GM19023 (cell line): Measurements from ENCODE around the gene KIF9.
"Not testable (repeated sequence)": the region's sequence is repeated elsewhere in the genome, so short reads cannot be mapped to it uniquely, and the experiment has no call there.

ENCODE experiments used
- ATAC-seq: cut with Tn5 transposase; IDR thresholded peaks from one replicate; pipeline ENCODE4 v1.9.1; 2021; ENCODE audit warnings: mild to moderate bottlenecking, moderate library complexity; ENCODE audit not compliant: unreplicated experiment

Gene KIF9, protein sequence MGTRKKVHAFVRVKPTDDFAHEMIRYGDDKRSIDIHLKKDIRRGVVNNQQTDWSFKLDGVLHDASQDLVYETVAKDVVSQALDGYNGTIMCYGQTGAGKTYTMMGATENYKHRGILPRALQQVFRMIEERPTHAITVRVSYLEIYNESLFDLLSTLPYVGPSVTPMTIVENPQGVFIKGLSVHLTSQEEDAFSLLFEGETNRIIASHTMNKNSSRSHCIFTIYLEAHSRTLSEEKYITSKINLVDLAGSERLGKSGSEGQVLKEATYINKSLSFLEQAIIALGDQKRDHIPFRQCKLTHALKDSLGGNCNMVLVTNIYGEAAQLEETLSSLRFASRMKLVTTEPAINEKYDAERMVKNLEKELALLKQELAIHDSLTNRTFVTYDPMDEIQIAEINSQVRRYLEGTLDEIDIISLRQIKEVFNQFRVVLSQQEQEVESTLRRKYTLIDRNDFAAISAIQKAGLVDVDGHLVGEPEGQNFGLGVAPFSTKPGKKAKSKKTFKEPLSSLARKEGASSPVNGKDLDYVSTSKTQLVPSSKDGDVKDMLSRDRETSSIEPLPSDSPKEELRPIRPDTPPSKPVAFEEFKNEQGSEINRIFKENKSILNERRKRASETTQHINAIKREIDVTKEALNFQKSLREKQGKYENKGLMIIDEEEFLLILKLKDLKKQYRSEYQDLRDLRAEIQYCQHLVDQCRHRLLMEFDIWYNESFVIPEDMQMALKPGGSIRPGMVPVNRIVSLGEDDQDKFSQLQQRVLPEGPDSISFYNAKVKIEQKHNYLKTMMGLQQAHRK

DNA sequence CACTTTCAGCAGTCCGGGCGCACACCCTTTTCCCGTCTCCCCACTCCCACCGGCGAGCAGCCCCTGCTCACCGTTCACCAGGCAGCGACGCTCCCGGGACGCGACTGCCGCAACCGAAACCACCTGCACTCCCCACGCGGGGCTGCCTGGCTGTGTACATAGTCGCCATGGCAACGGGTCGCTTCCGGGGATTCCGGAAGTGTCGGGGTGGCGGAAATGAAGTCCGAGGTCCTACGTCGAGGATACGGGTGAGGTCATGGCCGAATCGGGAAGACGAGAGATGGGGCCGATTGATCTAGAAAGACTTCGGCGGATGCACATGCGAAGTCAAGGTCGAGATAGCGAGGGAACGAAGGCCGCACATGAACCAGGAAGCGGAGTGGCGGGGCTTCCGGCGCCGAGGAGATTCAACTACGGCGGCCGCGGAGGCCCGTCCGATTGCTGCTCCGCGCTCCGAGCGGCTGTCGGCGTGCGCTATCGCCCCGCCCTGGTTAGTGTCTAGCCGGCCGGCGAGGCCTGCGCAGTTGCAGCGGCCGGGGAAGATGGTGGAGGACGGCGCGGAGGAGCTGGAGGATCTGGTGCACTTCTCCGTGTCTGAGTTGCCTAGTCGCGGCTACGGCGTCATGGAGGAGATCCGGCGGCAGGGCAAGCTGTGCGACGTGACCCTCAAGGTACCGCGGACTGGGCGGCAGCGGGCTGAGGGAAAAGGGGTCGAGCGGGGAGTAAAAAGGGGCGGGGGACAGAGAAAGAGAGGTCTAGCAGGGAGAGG, at the start of gene KIF9, which contains the start of gene KLHL18:
KIF9 (minus strand) TSS at position 376 of the 769 bp plus-strand sequence. CDS start 5,425 bp downstream, outside the sequence.
KLHL18 (plus strand) TSS at position 521 of the 769 bp plus-strand sequence; CDS start at position 543, 22 bp downstream.
- ATAC-seq = peak; percentile 90

DNA sequence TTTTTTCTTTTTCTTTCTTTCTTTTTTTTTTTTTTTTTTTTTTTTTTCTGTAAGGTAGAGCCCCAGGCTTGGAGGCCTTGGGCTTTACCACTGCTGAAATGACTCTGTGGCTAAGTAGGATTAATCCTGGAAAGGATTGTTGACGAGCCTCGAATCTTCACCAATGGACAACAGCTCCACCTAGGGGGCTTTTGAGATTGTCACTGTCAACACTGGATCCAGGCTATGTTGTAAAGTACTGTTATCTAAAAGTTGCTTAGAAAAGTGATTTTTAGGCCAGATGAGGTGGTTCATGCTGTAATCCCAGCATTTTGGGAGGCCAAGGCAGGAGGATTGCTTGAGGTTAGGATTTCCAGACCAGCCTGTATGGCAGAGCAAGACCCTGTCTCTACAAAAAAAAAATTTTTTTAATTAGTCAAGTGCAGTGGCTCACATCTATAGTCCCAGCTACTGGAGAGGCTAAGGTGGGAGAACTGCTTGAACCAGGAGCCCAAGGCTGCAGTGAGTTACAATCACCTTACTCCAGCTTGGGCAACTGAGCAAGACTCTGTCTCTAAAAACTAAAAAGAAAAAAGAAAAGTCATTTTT, 41.8 kb upstream of the KIF9 start:
- no peak for ATAC-seq

DNA sequence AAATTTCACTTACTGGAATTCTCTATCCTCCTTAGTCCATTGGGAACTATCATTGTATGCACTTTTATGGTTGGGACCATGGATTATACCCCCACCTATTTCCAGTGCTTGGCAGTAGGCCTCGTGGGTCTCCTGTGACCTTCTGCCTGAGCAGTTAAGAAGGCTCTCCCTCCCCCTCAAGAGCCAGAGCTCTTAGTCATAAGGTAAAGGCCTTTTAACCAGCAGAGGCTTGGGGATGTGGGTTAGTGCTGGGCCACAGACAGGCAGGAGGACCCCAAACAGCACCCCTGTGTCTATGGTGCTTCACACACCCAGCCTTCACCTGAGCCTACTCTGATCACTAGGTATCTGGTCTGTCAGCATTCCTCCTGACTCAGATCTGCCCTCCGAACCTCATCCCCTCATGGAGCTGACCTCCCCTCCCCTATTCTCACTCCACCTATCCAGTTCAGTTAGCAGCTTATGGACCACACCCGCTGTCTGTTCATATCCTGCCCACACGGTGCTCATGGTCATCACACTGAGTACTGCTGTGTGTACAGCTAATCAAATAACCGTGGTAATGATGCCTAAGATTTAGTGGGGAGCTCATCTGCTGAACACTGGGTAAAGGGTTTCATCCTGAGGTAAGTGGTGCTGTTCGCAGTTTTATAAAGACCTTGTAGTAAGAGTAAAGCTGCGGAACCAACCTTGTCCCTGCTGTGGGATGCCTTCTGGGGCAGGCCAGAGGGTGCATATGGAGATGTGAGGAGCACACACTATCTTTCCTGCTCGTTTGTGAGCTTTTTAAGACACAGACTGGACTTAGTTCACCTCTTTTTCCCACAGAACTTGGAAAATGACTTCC, 41.1 kb upstream of the KIF9 start:
- ATAC-seq = no peak

DNA sequence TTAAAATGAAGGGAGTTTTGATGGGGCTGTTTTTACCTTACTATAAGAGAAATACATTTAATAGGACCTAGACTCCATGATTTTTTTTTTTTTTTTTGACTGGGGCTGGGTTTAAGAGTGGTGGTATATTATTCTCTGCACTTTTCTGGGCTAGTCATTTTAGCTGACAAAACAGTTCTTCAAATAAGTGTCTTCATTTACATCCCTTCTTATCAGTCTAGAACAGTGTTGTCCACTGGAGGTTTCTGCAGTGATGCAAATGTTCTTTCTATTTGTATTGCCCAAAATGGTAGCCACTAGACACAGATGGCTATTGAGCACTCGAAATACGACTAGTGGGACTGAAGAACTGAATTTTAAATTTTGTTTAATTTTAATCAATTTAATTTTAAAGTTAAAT, 37.4 kb upstream of the KIF9 start:
- no peak for ATAC-seq

DNA sequence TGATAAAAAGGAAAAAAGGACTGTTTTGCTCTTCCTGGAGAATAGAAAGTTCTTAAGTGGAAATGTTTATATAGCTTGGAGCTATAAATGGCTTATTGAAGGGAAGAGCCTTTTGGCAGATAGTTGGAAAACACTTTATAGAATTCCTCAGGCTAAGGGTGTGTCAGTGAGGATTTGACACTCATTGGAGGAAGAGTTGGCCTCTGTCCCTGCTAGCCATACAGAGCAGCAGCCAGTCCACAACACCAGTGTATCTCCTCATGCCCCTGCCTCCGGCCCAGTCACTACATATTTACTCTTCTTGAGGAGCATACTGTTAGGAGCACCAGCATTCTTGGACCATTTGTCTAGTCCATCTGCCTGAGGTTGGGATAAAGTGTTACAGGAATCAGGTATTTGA, 36.3 kb upstream of the KIF9 start:
- ATAC-seq = no peak

DNA sequence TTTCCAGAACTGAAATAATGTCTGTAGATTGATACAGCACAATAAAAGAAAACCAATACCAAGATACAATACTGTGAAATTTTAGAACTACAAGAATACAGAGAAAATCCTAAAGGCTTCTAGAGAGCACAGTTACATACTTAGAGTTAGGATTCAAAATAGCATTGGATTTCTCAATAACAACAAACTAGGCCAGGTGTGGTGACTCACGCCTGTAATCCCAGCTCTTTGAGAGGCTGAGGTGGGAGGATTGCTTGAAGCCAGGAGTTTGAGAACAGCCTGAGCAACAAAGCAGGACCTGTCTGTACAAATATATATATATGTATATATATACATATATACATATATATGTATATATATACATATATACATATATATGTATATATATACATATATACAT, 33.6 kb upstream of the KIF9 start:
- ATAC-seq = not testable (repeated sequence)

DNA sequence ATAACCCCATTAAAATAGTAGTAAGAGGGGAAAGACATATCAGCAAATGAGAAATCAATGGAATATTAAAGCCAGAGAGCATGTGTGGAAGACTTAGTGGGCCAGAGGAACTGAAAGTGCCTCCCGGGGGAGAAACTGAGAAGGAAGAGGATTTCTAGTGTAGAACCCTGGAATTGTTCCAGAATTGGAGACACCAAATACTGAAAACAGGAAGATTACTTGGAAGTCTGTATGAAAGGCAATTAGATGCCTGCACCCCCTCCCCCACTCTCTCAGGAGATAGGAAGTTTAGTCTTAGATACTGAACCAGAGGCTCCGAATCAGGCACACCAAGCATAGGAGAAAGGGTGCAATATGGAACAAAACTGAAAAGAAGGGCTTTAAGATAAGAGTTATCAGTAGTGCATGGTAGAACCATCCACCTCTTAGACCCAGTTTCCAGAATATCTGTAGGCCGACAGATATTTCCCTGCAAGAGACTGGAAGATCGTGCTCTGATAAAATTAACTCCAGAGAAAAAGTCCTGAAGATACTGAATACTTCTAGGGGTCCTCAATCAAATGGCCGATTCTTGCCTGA, 32.6 kb upstream of the KIF9 start:
- ATAC-seq = no peak

DNA sequence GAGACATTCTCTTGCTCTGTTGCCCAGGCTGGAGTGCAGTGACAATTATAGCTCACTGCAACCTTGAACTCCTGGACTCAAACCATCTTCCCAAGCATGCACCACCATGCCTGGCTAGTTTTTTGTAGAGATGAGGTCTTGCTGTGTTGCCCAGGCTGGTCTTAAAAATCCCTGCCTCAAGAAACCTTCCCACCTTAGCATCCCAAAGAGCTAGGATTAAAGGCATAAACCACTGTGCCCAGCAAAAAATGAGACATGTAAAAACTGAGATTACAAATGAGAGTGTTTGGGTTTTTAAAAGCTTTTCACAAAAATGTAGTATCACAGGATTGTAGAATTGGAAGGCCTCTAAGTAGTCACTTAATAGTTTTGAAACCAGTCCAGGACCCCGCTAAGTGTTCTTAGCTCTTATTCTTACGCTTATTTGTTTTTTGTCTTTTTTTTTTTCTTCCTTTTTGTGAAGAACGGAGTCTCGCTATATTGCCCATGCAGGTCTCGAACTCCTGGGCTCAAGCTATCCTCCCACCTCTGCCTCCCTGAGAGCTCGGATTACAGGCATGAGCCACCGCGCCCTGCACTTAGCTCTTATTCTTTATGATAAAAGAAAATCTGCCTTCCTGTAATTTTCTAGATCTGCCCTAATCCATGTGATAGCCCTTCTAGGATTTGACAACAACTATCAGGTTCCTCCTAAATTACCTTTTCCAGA, 31.6 kb upstream of the KIF9 start:
- ATAC-seq = no peak

DNA sequence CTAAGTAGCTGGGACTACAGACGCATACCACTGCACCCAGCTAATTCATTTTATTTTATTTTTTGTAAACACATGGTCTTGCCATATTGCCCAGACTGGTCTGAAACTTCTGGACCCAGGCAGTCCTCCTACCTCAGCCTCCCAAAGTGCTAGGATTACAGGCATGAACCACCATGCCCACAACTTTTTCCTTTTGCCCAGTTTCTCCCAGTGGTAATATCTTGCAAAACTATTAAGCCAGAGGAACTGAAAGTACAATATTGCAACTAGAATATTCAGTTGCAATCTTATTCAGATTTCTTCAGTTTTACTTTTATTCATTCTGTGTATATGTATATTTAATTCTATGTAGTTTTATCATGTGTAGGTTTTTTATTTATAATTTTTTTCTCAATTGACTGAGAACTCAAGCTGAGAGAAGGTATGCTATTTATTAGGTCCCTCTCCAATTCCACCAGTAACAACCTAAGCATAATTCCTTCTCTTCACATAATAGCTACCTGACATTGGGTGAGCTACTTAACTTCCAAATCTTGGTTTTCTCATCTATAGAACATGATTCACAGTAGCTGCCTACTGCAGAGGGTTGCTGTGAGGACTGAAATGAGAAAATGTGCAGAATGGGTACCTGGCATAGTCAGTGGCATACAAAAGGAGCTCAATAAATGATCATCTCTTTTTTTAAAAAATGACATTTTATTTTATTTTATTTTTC, 30.9 kb upstream of the KIF9 start:
- ATAC-seq = no peak

DNA sequence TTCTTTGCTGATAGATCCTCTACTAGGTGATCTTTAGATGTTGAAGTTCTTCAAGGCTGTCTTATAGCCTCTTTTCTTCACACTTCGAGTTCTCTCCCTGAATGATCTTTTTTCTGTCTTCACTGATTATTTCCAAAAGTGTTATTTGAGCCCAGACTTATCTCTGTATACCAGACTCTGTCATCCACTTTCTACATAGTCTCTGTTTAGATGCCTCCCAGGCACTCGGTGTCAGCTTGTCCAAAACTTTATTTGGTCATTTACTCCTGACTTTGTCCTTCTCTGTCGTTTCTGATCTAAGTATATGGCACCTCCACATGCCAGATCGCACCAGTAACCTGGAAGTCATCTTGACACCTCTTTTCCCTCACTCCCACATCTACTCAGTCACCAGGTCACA, 27.8 kb upstream of the KIF9 start:
- no peak for ATAC-seq

DNA sequence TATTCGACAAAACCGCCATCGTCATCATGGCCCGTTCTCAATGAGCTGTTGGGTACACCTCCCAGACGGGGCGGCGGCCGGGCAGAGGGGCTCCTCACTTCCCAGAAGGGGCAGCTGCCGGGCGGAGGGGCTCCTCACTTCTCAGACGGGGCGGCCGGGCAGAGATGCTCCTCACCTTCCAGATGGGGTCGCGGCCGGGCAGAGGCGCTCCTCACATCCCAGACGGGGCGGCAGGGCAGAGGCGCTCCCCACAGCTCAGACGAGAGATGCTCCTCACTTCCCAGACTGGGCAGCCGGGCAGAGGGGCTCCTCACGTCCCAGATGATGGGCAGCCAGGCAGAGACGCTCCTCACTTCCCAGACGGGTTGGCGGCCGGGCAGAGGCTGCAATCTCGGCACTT, 26.6 kb upstream of the KIF9 start:
- not testable (repeated sequence) for ATAC-seq

DNA sequence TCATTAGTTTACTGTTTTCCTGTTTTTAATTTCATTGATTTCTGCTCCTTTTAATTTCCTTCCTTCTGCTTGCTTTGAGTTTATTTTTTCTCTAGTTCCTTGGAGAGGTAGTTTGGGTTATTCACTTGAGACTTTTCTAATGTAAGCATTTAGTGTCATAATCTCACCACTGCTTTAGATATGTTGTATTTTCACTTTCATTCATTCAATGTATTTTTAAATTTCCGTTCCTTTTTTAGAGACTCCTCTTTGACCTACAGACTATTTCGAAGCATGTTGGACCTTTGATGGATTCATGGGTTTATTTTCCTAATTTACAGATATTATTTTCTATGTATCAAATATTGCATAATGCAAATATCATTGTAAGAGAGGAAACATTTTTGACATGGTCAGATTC, 23.4 kb upstream of the KIF9 start:
- ATAC-seq = no peak

DNA sequence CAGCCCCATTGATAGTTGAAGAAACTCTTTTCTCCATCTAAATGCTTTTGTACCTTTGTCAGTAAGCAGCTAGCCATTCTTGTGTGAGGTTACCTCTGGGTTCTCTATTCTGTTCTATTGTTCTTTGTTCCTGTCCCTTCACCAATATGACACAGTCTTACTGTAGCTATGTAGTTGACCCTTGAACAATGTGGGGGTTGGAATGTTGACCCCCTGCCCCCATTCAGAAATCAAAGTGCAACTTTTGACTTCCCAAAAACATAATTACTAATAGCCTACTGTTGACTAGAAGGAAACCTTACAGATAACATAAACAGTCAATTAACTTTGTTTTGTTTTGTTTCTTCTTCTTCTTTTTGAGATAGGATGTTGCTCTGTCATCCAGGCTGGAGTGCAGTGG, 18.9 kb upstream of the KIF9 start:
- no peak for ATAC-seq

DNA sequence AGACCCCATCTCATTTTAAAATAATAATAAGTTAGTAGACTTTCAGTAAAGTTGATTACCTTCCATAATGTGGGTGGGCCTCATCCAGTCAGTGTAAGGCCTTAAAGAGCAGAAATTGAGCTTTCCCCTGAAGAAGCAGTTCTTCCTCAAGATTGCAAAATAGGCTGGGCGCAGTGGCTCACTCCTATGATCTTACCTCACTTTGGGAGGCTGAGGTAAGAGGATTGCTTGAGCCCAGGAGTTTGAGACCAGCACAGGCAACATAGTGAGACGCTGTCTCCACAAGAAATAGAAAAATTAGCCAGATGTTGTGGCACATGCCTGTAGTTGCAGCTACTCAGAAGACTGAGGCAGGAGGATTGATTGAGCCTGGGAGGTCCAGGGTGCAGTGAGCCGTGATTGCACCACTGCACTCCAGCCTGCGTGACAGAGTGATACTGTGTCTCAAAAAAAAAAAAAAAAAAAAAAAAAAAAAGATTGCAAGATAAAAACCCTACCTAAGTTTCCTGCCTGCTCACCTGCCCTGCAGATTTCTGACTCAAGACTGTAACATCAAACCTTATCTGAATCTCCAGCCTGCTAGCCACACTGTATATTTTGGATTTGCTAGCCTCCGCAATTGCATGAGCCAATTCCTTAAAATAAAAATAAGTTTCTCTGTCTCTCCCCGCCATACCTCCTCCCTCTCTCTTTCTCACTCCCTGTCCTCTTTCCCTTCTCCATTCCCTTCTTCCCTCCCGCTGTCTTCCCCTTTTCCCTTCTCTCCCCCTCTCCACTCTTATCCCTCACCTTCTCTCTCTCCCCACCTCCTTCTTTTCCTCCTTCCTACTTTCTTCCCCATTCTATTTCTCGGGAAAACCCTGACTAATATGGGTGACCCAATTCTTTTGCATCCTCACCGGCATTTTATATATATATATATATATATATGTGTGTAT, 17.1 kb upstream of the KIF9 start:
- ATAC-seq = no peak

DNA sequence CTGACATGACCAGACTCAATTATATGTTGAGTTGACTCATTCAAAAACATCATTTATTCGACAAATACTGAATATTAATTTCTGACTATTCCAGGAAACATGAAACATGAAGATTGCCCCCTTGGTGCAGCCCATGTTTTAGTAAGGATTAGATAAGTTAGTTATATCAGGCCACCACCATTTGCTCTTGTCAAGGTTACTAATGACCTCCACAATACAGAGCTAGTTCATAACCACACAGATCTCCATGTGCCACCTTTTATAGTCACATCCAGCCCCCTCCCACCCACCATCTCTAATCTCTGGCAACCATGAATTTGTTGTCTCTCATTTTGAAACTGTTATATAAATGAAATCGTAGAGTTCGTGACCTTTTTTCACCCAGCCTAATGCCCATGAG, 15.8 kb upstream of the KIF9 start:
- no peak for ATAC-seq

DNA sequence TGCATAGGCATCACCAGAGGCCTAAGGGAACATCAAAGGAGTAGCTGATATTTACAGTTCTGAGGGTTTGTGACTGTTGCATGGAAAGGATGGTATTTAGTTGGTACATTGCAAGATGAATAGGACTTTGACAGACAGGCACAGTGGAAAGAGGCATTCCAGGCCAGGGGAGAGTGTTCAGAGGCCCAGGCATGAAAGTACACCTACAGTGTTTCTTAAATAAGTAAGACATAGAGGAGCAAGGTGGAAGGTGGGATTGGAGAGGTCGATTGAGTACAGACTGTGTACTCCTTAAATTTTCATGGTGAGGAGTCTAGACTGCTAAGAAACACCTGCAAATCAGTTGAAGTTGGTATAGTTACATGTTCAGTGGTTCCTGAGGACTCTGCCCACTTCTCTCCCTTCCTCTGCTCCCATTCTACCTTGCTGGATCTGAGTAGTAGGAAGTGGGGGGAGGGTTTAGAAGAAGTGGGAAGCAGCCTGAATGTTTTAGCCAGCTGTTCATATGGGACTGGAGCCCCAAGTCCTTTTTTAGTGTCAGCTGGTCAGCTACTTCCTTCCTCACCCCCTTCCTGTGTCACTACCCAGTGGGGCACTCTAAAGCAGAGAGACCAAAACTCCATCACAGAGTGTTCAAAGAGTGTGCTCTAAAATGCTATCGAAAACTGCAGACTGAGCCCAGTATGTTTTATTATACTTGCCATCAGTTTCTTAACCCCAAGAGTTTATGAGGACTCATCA, 14.1 kb upstream of the KIF9 start:
- no peak for ATAC-seq

DNA sequence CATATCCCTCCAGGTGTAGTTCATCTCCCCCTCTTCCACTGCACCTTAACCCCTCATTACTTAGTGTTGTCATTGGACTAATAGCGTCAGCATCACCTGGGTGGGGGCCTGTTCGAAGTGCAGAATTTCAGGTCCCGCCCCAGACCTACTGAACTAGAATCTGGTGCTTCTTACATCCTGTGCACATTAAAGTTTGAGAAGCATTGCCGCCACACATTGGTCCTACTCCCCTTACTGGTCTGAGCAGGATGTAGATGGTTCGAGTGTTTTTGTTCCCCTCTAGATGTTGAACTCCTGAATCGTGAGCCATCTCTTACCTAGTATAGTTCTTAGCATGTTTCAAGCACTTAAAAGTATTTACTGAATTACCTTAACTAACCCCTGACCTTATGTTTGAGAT, 13.4 kb upstream of the KIF9 start:
- ATAC-seq = no peak
